ENCODE results near the gene SEMA6A.
"Not testable (repeated sequence)": the region's sequence is repeated elsewhere in the genome, so short reads cannot be mapped to it uniquely, and the experiment has no call there.

The SEMA6A gene

GRCh38 chr5:116529615-116530014 is 45.0 kb downstream of the SEMA6A start:
- no peak for DNase-seq (ENCODE audit: low spot score)
- in situ Hi-C loops (cut with MboI; ENCODE audit: low pct_unique_long_range_greater_than_20kb, low sequenced_read_pairs, unreplicated experiment) = no loop called here
- TF ChIP-seq, protein P1, sequence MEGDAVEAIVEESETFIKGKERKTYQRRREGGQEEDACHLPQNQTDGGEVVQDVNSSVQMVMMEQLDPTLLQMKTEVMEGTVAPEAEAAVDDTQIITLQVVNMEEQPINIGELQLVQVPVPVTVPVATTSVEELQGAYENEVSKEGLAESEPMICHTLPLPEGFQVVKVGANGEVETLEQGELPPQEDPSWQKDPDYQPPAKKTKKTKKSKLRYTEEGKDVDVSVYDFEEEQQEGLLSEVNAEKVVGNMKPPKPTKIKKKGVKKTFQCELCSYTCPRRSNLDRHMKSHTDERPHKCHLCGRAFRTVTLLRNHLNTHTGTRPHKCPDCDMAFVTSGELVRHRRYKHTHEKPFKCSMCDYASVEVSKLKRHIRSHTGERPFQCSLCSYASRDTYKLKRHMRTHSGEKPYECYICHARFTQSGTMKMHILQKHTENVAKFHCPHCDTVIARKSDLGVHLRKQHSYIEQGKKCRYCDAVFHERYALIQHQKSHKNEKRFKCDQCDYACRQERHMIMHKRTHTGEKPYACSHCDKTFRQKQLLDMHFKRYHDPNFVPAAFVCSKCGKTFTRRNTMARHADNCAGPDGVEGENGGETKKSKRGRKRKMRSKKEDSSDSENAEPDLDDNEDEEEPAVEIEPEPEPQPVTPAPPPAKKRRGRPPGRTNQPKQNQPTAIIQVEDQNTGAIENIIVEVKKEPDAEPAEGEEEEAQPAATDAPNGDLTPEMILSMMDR (IDR thresholded peaks at IDR 0.05; ENCODE audit: extremely low read depth, insufficient read depth, missing control alignments) = no peak

DNA sequence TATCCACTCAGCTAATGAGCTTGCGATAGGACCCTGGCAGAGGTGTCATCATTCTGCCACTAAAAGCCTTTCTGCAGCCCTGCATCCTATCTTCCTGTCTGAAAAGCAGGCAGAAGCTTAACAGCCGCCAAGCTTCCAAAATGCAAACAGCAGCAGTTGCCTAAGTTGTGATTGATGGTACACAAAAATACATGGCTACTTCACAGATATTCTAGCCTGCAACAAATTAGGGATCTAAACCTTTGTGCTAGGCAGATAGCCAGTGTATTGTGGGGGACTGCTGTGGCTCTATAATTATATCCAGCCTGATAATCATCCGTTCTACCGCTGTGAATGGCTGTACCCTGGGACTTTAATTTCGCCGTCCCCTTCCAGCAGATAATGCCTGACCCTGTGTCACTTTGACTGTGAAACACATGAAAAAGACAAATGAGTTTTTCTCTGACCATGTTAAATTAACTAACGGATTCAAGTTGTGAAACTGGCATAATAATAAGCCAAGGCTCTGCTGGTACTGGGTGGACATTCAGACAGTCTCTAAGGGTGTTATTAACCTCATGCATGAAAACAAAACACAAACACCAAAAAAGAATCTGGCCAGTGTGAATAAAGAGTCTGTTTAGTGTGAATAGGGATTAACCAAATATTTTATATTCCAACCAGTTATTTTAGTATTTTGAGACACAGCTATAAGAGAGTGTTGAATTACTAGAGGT is 45.9 kb downstream of the SEMA6A start:
- DNase-seq (ENCODE audit: low spot score) = no peak
- TF ChIP-seq, protein P1 (IDR thresholded peaks at IDR 0.05; ENCODE audit: extremely low read depth, insufficient read depth, missing control alignments) = no peak
- in situ Hi-C loops (cut with MboI; ENCODE audit: low pct_unique_long_range_greater_than_20kb, low sequenced_read_pairs, unreplicated experiment) = no loop called here

DNA sequence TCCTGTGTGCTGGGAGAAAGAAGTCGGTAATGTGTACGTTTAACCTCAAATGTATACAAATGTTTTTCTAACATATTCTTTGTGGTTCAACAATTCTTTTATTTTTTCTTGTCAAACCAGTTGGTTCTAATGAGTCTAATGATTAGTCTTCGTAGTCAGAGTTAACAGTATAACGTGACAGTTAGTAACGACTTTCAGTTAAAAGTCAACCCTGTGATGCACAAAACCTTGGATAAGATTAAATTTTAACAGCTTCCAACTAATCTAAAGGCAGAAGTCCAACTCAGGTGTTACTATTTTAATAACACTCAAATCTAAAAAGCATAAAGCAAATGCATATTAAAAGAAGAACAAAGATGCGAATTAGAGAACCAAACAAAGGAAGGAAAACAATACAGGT is 47.0 kb downstream of the SEMA6A start:
- TF ChIP-seq, protein P1 (IDR thresholded peaks at IDR 0.05; ENCODE audit: extremely low read depth, insufficient read depth, missing control alignments) = no peak
- in situ Hi-C loops (cut with MboI; ENCODE audit: low pct_unique_long_range_greater_than_20kb, low sequenced_read_pairs, unreplicated experiment) = no loop called here

DNA sequence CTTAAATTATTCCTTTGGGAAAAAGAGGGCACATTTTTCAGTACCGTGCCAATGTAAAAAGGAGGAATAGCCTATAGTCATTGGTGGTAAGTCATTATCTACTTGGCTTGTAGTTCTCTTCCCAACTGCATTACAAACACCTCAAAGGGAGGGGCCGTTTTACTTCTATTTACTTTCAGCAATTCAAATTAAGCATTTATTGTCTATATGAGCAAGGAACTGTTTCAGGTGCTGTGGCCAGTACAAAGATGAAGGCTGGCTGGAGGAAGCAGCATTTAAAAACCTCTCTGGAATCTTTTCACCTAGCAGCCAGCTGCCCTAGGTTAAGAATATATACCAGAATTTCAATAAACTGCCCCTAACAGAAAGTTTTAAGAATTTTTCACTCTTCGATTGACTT is 48.9 kb downstream of the SEMA6A start:
- in situ Hi-C loops (cut with MboI; ENCODE audit: low pct_unique_long_range_greater_than_20kb, low sequenced_read_pairs, unreplicated experiment) = no loop called here
- no peak for DNase-seq (ENCODE audit: low spot score)
- TF ChIP-seq, protein P1 (IDR thresholded peaks at IDR 0.05; ENCODE audit: extremely low read depth, insufficient read depth, missing control alignments) = no peak

More for the DNA sequence above, 47.0 kb downstream of the SEMA6A start:
- no peak for DNase-seq (ENCODE audit: low spot score)

GRCh38 chr5:116524966-116525365 is 49.7 kb downstream of the SEMA6A start:
- in situ Hi-C loops (cut with MboI; ENCODE audit: low pct_unique_long_range_greater_than_20kb, low sequenced_read_pairs, unreplicated experiment) = no loop called here
- DNase-seq (ENCODE audit: low spot score) = no peak
- TF ChIP-seq, protein P1 (IDR thresholded peaks at IDR 0.05; ENCODE audit: extremely low read depth, insufficient read depth, missing control alignments) = no peak

DNA sequence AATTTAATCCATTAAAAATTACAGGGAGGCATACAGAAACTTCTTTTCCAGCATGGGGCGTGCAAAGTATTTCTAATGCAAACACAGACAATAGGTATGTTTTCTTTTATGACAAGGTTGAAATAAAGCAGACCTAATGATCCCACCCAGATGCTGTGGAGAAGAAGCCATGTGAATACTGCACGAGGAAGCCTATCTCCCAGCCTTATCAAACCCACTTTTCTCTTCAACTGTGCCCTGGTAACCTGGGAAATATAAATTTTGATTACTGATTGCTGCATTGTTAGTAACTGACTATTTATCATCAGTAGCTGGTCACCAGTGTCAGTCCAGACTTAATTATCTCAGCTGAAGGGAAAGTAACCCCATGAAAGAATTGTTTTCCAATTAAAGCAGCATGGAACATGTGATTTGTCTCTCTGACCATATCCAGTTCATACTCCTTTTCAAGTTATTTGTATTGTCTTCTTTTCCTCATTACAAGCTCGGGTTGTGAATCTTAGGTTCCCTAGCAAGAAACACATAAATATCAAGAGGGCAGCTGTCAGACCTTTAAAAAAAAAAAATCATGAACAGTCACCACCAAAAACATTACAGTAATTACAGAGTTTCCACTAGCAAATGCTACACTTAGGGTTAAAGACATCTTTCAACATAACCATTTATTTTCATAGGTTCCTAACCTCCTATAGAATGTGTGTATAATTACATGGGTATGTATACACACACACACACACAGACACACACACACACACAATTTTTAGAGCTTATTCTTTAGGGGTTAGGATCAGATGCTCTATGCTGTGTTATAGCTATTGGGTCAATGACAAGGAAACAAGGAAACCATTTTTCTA is 50.3 kb downstream of the SEMA6A start:
- in situ Hi-C loops (cut with MboI; ENCODE audit: low pct_unique_long_range_greater_than_20kb, low sequenced_read_pairs, unreplicated experiment) = no loop called here
- no peak for DNase-seq (ENCODE audit: low spot score)
- TF ChIP-seq, protein P1 (IDR thresholded peaks at IDR 0.05; ENCODE audit: extremely low read depth, insufficient read depth, missing control alignments) = no peak

DNA sequence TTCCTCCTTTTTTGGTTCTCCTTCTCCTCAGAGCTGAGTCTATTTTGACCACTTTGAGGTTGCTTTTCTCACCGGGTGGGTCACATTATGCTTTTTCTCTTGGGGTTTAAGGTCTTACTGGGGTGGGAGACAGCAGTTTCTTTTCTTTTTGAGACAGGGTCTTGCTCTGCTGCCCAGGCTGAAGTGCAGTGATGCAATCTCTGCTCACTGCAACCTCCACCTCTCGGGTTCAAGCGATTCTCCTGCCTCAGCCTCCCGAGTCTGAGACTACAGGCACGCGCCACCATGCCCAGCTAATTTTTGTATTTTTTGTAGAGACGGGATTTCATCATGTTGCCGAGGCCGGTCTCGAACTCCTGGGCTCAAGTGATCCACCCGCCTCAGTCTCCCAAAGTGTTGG is 51.4 kb downstream of the SEMA6A start:
- in situ Hi-C loops (cut with MboI; ENCODE audit: low pct_unique_long_range_greater_than_20kb, low sequenced_read_pairs, unreplicated experiment); DNase-seq (ENCODE audit: low spot score): not testable (repeated sequence)

Measured in GM13977 (cell line).